Mesenchymal stem cell (in vitro differentiated cells and primary cell): Measurements from ENCODE around the gene MCTP2.

ENCODE experiments used
- DNase-seq: peaks from one replicate; pipeline ENCODE4 v3.0.0-alpha.2; 2013
- H2AFZ ChIP-seq: one replicate; pipeline ENCODE4 v1.6.1; 2013; ENCODE audit warnings: low read depth, mild to moderate bottlenecking, control low read depth, inconsistent platforms, low read length, moderate library complexity
- H2AK5ac ChIP-seq: 2 replicates; pipeline ENCODE4 v1.6.1; 2013; ENCODE audit warnings: low read length, moderate library complexity, mild to moderate bottlenecking, inconsistent platforms; ENCODE audit not compliant: severe bottlenecking
- H2BK120ac ChIP-seq: one replicate; pipeline ENCODE4 v1.6.1; 2013; ENCODE audit warnings: low read depth, mild to moderate bottlenecking, inconsistent platforms, low read length, moderate library complexity
- H2BK12ac ChIP-seq, 2 experiments: one replicate each; pipeline ENCODE4 v1.6.1; 2013; ENCODE audit warnings: inconsistent platforms in 2 of 2, low read length in 2 of 2, mild to moderate bottlenecking in 2 of 2, moderate library complexity in 2 of 2, control low read depth in 1 of 2
- H2BK15ac ChIP-seq: one replicate; pipeline ENCODE4 v1.6.1; 2013; ENCODE audit warnings: mild to moderate bottlenecking, low read depth, inconsistent platforms; ENCODE audit not compliant: poor library complexity, severe bottlenecking
- H2BK5ac ChIP-seq: 2 replicates; pipeline ENCODE4 v1.6.1; 2013; ENCODE audit warnings: low read depth, mild to moderate bottlenecking, low read length, control low read depth, inconsistent platforms; ENCODE audit not compliant: poor library complexity, severe bottlenecking
- H3K14ac ChIP-seq, 2 experiments: one replicate each; pipeline ENCODE4 v1.6.1; 2013; ENCODE audit warnings: inconsistent platforms in 2 of 2, low read length in 2 of 2, control low read depth in 1 of 2, mild to moderate bottlenecking in 1 of 2, moderate library complexity in 1 of 2
- H3K18ac ChIP-seq, 2 experiments: one replicate each; pipeline ENCODE4 v1.6.1; 2013; ENCODE audit warnings: inconsistent platforms in 2 of 2, low read length in 2 of 2, control low read depth in 1 of 2, low read depth in 1 of 2, mild to moderate bottlenecking in 1 of 2
- H3K23ac ChIP-seq, 2 experiments: one replicate each; pipeline ENCODE4 v1.6.1; 2013; ENCODE audit warnings: inconsistent platforms in 2 of 2, low read length in 2 of 2, mild to moderate bottlenecking in 2 of 2, moderate library complexity in 2 of 2, control low read depth in 1 of 2
- H3K27ac ChIP-seq: 2 replicates; pipeline ENCODE4 v1.5.1; 2013; ENCODE audit warnings: mild to moderate bottlenecking, moderate library complexity, low read length, control low read depth, inconsistent platforms; ENCODE audit not compliant: poor library complexity, severe bottlenecking
- H3K27me3 ChIP-seq, 2 experiments: 2 replicates each; pipeline versions ENCODE4 v1.6.1 to v1.7.0; 2013; ENCODE audit warnings: low read length in 2 of 2, mild to moderate bottlenecking in 2 of 2, moderate library complexity in 2 of 2, control low read depth in 1 of 2, inconsistent platforms in 1 of 2; ENCODE audit not compliant: control insufficient read depth in 1 of 2, insufficient read depth in 1 of 2
- H3K36me3 ChIP-seq, 2 experiments: 2 replicates each; pipeline versions ENCODE4 v1.6.1 to v1.7.0; 2013; ENCODE audit warnings: low read length in 2 of 2, control low read depth in 1 of 2, inconsistent platforms in 1 of 2, low read depth in 1 of 2, mild to moderate bottlenecking in 1 of 2; ENCODE audit not compliant: insufficient read depth in 2 of 2, control insufficient read depth in 1 of 2
- H3K4ac ChIP-seq, 2 experiments: one replicate each; pipeline ENCODE4 v1.6.1; 2013; ENCODE audit warnings: inconsistent platforms in 2 of 2, low read length in 2 of 2, mild to moderate bottlenecking in 2 of 2, moderate library complexity in 2 of 2, control low read depth in 1 of 2, low read depth in 1 of 2
- H3K4me1 ChIP-seq: 2 replicates; pipeline ENCODE4 v1.6.1; 2013; ENCODE audit warnings: low read depth, low read length, control low read depth; ENCODE audit not compliant: control insufficient read depth, insufficient read depth
- H3K4me2 ChIP-seq: 2 replicates; pipeline ENCODE4 v1.6.1; 2013; ENCODE audit warnings: low read length, mild to moderate bottlenecking, inconsistent platforms; ENCODE audit not compliant: poor library complexity, severe bottlenecking
- H3K4me3 ChIP-seq, 2 experiments: 2 replicates each; pipeline versions ENCODE4 v1.5.1 to v1.7.0; 2013; ENCODE audit warnings: low read length in 2 of 2, mild to moderate bottlenecking in 2 of 2, control low read depth in 1 of 2, low read depth in 1 of 2; ENCODE audit not compliant: insufficient read depth in 1 of 2
- H3K79me1 ChIP-seq: replicated peaks from 2 replicates; pipeline ENCODE4 v1.6.1; 2013; ENCODE audit warnings: mild to moderate bottlenecking, control low read depth, low read length, inconsistent platforms; ENCODE audit not compliant: poor library complexity, severe bottlenecking
- H3K9ac ChIP-seq: 2 replicates; pipeline ENCODE4 v1.7.0; 2013; ENCODE audit warnings: mild to moderate bottlenecking, low read length, moderate library complexity
- H3K9me3 ChIP-seq: 2 replicates; pipeline ENCODE4 v1.7.0; 2013; ENCODE audit warnings: mild to moderate bottlenecking, low read length; ENCODE audit not compliant: control insufficient read depth
- H4K8ac ChIP-seq: one replicate; pipeline ENCODE4 v1.6.1; 2013; ENCODE audit warnings: inconsistent platforms, mild to moderate bottlenecking, low read length, moderate library complexity
- H4K91ac ChIP-seq: one replicate; pipeline ENCODE4 v1.6.1; 2013; ENCODE audit warnings: mild to moderate bottlenecking, low read length, inconsistent platforms
- WGBS: methylation state at CpG from one replicate; pipeline ENCODE4 v1.1.7; 2013; ENCODE audit warnings: mixed read lengths; 5-methylcytosine and 5-hydroxymethylcytosine counted together

Gene MCTP2

DNA sequence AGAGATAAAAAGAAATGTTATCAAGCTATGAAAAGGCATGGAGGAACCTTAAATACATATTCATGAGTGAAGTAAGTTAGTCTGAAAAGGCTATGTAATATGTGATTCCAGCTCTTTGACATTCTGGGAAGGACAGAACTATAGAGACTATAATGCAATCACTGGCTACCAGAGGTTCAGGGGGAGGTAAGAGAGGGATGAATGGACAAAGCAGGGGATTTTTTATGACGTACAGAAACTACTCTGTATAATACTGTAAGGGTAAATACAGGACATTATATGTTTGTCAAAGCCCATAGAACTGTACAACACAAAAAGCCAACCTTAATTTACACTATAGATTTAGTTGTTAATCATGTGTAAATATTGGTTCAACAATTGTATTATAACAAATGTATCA, 46.1 kb downstream of the MCTP2 start:
- no peak for DNase-seq
- no CpG with 5 or more reads among the region's 1 CpG for WGBS
- H3K36me3 ChIP-seq = no peaks in the 10 kb centered on the region
- no peak overlapping the region for H4K8ac ChIP-seq
- H3K9me3 ChIP-seq = no peaks in the 10 kb centered on the region
- H3K27ac ChIP-seq = no peak overlapping the region
- no peaks in the 10 kb centered on the region for H3K4me1 ChIP-seq
- H3K4ac ChIP-seq = no peak overlapping the region
- no peak overlapping the region for H3K9ac ChIP-seq
- no peak overlapping the region for H2AK5ac ChIP-seq
- H3K23ac ChIP-seq = no peak overlapping the region
- H3K4me3 ChIP-seq = no peak overlapping the region
- no peak overlapping the region for H2BK120ac ChIP-seq
- no peak overlapping the region for H3K14ac ChIP-seq
- H2BK5ac ChIP-seq = no peak overlapping the region
- H3K18ac ChIP-seq = no peak overlapping the region
- H2BK15ac ChIP-seq = no peak overlapping the region
- no peak overlapping the region for H2AFZ ChIP-seq
- no peak overlapping the region for H3K4me2 ChIP-seq
- peaks cover 5% of the 10 kb centered on the region for H3K79me1 ChIP-seq
- no peak overlapping the region for H2BK12ac ChIP-seq
- H4K91ac ChIP-seq = no peak overlapping the region
- H3K27me3 ChIP-seq = no peaks in the 10 kb centered on the region

DNA sequence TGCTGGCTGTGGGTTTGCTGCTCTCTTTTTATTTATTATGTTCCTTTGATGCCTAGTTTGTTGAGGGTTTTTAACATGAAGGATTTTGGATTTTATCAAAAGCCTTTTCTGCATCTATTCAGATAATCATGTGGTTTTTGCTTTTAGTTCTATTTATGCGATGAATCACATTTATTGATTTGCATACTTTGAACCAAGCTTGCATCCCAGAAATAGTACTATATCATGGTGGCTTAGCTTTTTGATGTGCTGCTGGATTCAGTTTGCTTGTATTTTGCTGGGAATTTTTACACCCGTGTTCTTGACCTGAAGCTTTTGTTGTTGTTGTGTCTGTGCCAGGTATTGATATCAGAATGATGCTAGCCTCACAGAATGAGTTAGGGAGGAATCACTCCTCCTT, 48.4 kb downstream of the MCTP2 start:
- Histone ChIP-seq H4K91ac (no peak overlapping the region), H3K23ac (no peak overlapping the region), H2BK5ac (no peak overlapping the region), H3K79me1 (peaks cover 6% of the 10 kb centered on the region), H3K36me3 (no peaks in the 10 kb centered on the region), H3K4me3 (no peak overlapping the region), H3K4ac (no peak overlapping the region), H4K8ac (no peak overlapping the region), H3K18ac (no peak overlapping the region), H2BK12ac (no peak overlapping the region), H3K4me2 (no peak overlapping the region), H3K9ac (no peak overlapping the region), H3K27ac (no peak overlapping the region), H2AK5ac (no peak overlapping the region), H2AFZ (no peak overlapping the region), H3K9me3 (no peaks in the 10 kb centered on the region), H2BK120ac (no peak overlapping the region), H3K4me1 (peaks cover 4% of the 10 kb centered on the region), H2BK15ac (no peak overlapping the region), H3K14ac (no peak overlapping the region), H3K27me3 (no peaks in the 10 kb centered on the region)
- WGBS = 88% methylated on average over 1 of the region's 2 CpGs
- no peak for DNase-seq

DNA sequence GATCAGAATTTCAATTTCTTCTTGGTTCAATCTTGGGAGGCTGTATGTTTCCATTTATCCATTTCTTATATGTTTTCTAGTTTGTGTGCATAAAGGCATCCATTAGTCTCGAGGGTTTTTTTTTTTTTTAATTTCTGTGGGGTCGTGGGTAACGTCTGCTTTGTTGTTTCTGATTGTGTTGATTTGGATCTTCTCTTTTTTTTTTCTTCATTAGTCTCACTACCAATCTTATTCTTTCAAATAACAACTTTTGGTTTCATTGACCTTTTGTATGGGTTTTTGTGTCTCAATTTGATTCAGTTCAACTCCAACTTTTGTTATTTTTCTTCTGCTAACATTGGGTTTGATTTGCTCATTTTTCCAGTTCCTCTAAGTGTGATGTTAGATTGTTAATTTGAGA, 48.9 kb downstream of the MCTP2 start:
- Histone ChIP-seq H3K18ac (no peak overlapping the region), H3K9me3 (no peaks in the 10 kb centered on the region), H4K8ac (no peak overlapping the region), H3K27me3 (no peaks in the 10 kb centered on the region), H3K36me3 (no peaks in the 10 kb centered on the region), H2AFZ (no peak overlapping the region), H3K9ac (no peak overlapping the region), H3K14ac (no peak overlapping the region), H3K4me1 (peaks cover 4% of the 10 kb centered on the region), H2BK15ac (no peak overlapping the region), H3K4ac (no peak overlapping the region), H2BK120ac (no peak overlapping the region), H3K4me3 (no peak overlapping the region), H2BK5ac (no peak overlapping the region), H3K27ac (no peak overlapping the region), H2BK12ac (no peak overlapping the region), H2AK5ac (no peak overlapping the region), H3K4me2 (no peak overlapping the region), H3K79me1 (peaks cover 8% of the 10 kb centered on the region), H4K91ac (no peak overlapping the region), H3K23ac (no peak overlapping the region)
- WGBS = no CpG with 5 or more reads among the region's 3 CpGs
- no peak for DNase-seq

DNA sequence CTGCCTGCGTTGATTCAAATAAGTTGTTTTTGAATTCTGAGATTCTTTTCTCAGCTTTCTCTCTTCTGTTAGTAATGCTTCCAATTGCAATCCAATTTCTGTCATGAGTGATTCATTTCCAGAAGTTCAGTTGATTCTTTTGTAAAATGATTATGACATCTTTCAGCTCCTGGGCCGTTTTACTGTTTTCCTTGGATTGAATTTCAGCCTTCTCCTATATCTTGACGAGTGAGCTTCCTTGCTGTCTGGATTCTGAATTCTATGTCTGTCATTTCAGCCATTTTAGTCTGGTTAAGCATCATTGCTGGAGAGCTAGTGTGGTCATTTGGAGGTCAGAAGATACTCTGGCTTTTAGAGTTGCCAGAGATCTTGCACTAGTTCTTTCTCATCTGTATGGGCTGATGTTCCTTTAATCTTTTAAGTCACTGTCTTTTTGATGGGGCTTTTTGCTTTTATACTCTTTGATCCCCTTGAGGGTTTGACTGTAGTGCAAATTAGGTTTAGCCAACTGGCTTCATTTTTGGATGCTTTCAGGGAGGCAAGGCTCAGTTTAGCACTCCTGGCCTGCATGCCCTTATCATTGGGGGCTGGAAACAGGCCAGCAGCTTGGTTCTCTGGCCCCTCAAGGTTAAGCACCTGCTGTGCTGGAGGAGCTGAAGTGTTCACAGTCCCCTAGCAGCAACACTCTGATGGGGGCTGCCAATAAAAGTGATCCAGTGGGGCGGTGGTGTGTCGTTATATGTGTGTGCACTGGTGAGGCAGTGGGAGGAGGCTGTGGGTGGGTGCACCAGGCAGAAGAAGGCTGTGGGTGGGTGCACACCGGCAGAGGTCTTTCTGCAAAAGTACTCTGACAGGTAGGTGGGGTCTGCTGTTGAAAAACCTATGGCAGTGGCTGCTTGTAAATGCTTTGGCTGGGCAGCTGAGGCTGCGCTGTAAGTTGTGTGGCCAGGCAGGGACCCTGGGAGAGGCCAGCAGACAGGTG, 51.2 kb downstream of the MCTP2 start:
- Histone ChIP-seq H3K14ac (no peak overlapping the region), H3K4me2 (no peak overlapping the region), H2BK120ac (no peak overlapping the region), H2BK15ac (no peak overlapping the region), H3K36me3 (no peaks in the 10 kb centered on the region), H3K4me3 (no peak overlapping the region), H3K23ac (no peak overlapping the region), H2BK5ac (no peak overlapping the region), H3K27ac (no peak overlapping the region), H2AFZ (no peak overlapping the region), H2AK5ac (no peak overlapping the region), H3K27me3 (no peaks in the 10 kb centered on the region), H3K79me1 (peaks cover 9% of the 10 kb centered on the region), H3K4ac (no peak overlapping the region), H3K18ac (no peak overlapping the region), H4K91ac (no peak overlapping the region), H3K4me1 (peaks cover 4% of the 10 kb centered on the region), H3K9me3 (no peaks in the 10 kb centered on the region), H3K9ac (no peak overlapping the region), H2BK12ac (no peak overlapping the region), H4K8ac (no peak overlapping the region)
- DNase-seq = no peak
- WGBS = 94% methylated on average over 6 of the region's 7 CpGs
